ENCODE results near the gene DYNC1I1.

DYNC1I1 gene

GRCh38 chr7:95861041-95861440, 88.7 kb downstream of the DYNC1I1 start:
- no peak for DNase-seq (ENCODE audit: low read depth)

GRCh38 chr7:95863623-95864022, 91.3 kb downstream of the DYNC1I1 start:
- DNase-seq (ENCODE audit: low read depth), result no peak

DNA sequence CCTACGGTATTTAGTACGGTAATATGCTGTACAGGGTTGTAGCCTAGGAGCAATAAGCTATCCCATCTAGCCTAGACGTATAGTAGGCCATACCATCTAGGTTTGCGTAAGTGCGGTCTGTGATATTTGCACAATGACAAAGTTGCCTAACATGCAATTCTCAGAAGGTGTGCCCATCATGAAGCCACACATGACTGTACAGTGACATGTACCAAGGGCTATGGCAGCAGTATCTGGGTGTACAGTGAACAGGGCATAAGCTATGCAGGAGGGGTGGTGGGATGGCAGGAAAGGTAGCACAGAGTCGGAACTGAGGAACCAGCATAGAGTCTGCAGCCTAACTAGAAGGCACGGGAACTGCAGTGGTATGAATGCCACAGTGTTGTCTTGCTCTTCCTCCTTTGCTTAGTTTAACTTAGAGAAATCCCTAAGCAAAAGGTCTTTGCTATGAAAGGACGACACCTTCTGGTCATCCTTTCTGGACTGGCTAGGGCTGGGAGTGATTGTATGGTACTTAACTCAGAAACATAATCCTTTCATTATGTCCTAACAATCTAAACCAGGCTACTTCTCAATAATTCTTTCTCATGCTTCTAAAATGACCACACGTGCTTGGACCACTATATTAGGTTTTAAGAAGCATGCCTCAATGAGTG, 93.5 kb downstream of the DYNC1I1 start:
- DNase-seq (ENCODE audit: low read depth), result no peak

DNA sequence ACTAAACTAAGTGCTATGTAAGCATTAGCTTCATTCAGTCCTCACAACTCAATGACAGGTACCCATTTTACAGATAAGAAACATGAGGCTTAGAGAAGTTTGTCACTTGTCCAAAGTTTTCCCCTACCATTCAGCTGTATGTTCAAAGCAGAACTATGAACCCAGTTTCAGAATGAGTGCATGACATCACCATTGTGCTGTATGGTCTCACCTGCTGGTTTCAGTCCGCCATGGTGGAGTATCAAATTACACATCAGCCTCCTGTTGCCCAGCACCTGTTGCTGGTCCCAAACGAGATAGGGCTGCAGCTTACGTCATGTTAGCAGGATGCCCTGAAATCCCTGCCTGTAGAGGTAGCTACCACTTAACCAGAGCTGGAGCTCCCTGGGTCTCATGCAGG, 95.0 kb downstream of the DYNC1I1 start:
- no peak for DNase-seq (ENCODE audit: low read depth)

DNA sequence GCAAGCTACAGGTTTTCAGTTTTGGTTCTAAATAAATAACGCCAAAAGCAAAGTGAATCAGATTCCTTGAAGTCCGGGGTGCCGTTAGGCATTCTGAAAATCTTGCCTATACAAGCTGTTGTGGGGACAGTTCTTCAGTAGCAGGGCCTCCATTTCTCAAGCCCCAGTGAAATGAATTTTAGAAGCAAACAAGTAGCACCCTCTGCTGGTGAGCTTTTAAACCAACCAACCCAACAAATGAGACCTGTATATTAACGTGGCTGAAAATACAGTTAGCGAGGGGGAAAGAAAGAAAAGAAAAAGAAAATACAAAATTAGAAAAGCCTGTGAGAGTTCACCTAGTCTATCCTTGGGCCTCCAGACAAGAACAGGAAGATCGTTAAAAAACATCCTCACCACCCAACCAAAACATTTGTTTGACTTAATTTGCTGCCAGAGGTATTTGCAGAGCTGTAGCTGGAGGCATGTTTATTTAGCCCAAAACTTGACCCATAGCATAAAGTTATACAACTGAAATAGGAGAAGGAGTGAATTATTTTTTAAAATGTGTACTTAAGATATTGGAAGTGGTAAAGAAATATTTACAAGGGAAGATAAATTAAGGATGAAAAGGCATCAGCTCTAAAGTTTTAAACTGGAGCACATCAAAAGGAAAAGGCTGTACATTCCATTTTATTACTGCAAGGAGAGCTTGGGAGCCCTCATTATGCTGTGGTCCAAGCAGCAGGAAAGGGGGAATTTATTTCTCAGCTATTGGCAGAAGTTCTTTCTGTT, 98.9 kb downstream of the DYNC1I1 start:
- no peak for DNase-seq (ENCODE audit: low read depth)

GRCh38 chr7:95871896-95872295, 99.5 kb downstream of the DYNC1I1 start:
- DNase-seq (ENCODE audit: low read depth), result no peak

DNA sequence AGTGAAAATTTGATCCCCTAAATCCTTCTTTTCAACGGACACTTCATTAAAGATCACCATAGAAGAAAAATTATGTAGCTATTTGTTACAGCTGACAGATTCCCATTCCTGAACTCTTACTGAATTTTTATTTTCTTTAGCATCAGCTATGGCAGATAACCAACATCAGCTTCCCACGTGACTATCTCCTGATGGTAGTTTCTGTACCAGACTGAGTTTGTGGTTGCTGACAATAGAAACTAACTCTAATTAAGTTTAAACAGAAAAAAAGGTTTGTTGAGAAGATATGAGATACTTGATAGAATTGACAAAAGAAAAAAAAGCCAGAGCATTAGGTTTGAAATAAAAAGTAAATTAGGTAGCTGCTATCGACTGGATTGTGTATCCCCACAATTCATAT, 101.8 kb downstream of the DYNC1I1 start:
- DNase-seq (ENCODE audit: low read depth), result no peak

GRCh38 chr7:95874541-95875265, 102.3 kb downstream of the DYNC1I1 start:
- DNase-seq (ENCODE audit: low read depth), result no peak

DNA sequence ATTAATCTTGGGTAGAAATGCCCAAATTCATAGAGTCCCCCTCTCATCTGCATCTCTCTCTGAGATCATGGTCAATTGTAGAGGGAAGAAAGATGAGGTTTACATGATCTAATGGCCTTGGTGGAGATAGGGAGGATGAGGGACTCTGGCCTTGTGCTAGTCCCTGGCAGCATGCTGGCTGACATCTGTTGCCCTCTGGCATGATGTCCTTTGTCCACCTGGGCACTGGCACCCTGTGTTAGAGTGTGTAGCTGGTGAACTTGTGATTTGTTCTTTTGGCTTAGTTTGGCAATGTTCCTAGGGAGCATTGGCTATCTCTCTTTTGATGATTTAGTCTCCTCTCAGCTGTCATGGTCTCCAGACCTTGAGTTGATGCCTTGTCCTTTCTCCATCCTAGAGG, 103.2 kb downstream of the DYNC1I1 start:
- no peak for DNase-seq (ENCODE audit: low read depth)

DNA sequence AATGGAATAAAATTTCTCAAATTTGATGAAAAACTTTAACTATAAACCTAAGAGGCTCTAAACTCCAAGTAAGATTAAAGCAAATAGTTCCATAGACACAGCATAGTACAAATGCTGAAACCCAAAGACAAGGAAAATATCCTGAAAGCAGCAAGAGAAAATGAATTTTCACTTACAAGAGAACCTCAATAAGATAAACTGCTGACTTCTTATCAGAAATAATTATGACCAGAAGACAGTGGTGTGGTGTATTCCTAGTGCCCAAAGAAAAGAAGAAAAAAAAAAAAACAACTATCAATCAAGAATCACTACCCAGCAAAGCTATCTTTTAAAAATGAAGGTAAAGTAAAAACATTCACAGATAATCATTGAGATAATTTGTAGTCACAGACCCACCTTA, 106.3 kb downstream of the DYNC1I1 start:
- no peak for DNase-seq (ENCODE audit: low read depth)

DNA sequence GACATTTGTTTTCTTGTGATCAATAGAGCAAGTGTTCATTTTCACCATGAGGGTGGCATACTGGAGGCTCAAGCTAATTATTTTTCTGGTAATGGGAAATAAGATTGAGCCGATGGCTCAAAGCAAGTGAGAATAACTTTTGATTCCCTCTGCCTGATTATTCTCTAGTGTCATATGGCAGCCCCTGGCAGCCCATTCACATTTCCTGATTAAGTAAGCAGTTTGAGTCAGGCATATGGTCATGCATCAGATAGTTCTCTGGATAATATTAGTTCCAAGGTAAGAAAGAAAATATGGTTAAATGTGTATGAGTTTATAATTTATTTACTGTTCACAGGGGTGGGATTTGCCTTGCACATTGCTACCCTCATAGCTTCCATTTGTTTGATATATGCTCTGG, 109.2 kb downstream of the DYNC1I1 start:
- no peak for DNase-seq (ENCODE audit: low read depth)

DNA sequence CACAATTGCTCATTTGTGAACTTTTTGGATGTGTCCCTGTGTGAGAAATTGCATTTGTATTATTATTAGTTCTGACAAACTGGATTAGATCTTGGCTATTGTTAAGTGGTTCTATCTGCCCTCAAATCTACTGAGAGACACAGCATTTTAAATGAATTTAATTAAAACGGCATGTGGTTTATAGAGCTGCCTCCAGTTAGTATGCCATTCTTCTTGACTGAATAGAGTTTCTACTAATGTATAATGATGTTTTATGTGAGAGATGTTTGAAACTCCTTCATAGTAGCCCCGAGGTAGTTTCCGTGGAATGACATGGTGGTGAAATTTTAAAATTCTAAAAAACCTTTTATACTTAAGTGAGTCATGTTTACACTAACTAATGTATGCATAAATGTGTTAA, 110.9 kb downstream of the DYNC1I1 start:
- DNase-seq (ENCODE audit: low read depth), result no peak

DNA sequence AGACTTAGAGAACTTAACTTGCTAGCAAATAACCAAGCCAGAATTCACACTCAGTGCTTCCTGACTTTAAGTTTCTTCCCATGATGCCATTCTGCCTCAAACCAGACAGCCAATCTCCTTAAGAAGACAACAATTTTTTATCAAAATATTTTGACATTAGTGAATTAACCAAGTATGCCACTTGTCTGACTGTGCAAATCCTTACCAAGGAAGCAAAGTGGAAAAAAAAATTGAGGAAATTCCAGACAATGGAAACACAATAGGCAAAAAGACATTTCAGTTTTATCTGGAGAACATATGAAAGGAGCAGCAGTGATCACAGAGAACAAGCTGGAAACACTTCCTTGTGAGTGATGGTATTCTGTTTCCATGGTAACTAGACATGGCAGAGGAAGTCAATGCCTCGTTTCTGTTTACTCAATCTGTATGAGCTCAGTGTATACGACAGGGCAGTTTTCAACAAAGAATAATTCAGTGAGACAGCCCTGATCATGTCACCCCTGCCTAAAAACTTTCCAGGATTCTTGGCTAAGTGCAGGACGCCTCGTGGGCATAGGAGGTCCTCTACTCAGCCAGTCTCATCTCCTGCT, 114.2 kb downstream of the DYNC1I1 start:
- DNase-seq (ENCODE audit: low read depth), result no peak

DNA sequence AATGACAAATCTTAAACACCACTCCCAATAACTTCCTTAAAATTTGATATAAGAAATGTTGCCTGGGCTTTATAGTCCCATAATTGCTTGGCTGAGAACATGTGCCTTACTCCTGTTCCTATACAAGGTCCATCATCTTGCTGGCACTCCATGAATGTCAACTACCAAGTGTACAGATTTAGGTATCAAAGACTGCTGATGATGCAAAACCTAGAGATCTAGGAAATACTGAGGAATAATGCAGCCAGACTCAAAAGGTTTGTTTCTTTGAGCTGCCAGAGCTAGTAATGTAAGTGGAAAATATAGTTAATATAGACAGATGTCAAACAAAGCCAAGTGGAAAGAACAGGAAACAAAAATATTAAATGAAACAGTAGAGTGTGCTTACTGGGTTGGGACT, 121.1 kb downstream of the DYNC1I1 start:
- DNase-seq (ENCODE audit: low read depth), result no peak

- no peak for DNase-seq (ENCODE audit: low read depth)
Measured at GRCh38 chr7:95897557-95898251, 125.3 kb downstream of the DYNC1I1 start.

DNA sequence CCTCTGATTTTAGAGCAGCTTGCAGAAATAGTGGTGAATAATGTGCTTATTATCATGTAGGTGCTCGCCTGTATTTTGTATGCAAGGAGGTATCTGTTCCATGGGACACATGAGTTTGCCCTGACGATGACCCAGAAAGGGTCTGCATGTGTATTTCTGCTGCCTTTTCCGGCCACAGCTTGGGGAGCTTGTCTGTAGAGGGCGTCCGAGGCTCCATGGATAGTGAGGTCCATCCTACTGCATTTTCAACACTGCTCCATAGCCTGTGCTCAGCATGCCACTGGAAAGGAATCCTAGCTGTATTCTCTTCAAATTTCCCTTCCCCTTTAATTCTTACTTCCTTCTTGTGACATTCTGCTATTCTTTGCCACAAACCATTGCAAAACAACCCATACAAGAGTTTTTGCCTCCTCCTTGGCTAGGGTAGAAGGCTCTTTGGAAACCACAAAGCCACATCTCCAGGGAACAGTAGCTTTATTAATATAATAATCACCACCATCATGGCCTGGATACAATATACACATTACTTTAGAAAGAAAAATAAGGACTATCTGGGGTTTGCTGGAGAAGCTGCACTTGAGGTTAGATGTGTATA, 127.7 kb downstream of the DYNC1I1 start:
- DNase-seq (ENCODE audit: low read depth), result no peak

DNA sequence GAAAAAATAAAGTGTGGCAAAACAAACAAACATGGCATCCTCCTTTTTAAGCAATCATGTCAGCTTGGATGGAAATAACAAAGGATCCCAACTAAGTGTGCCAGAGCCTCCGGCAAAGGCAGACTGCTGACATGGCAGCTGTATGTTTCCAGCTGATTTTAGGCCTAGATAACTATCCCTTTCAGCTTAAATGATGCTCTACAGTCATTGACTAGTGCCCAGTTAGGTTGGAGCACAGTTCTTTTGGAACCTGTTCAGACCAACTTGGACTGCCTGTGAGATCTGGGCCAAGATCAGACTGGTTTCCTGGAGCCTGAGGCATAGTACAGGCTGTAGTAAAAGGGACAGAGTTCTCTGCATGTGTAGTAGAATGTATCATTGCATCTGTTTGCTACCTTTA, 128.7 kb downstream of the DYNC1I1 start:
- DNase-seq (ENCODE audit: low read depth), result no peak

- no peak for DNase-seq (ENCODE audit: low read depth)
Measured at GRCh38 chr7:95904099-95904498, 131.7 kb downstream of the DYNC1I1 start.

- no peak for DNase-seq (ENCODE audit: low read depth)
Measured at GRCh38 chr7:95905167-95905566, 132.8 kb downstream of the DYNC1I1 start.

DNA sequence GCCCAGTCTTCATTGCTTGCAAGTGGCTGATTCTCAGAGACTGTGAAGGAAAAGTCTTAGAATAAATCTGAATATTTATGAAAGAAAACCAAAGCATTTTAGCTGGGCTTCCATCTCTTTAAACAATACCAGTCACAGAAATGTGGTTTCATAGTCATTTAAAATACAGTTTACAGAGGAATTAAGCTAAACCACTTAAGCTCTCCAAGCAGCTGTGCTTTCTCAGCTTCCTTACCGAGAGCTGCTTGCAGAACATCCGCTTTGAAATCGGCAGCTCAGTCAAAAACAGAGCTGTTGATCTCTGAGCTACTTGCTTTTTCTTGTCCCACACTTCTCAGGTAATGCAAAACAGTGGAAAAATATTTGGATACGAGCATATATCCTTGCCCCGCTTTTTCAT, 134.5 kb downstream of the DYNC1I1 start:
- DNase-seq (ENCODE audit: low read depth), result no peak

GRCh38 chr7:95907337-95907736, 135.0 kb downstream of the DYNC1I1 start:
- DNase-seq (ENCODE audit: low read depth), result no peak

DNA sequence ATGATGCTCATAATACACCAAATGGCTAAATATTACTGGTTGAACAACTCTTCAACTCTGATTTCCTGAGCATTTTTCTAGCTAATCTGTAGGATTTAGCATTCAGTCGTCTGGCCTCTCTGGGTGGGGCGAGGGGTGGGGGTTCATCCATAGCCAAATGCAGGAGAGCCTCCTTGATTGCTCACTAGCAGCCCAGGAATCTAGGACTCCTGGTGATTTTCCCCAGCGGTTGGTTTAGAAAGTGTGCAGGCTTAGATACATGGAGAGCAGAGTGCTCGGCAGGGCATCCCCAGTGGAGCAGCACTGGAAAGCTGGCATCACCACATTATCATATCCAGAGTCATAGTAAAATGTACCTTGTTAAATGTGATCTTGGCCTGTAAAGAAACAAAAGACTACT, 136.1 kb downstream of the DYNC1I1 start:
- no peak for DNase-seq (ENCODE audit: low read depth)

All from stimulated activated CD4-positive, alpha-beta T cell treated with anti-CD3 and anti-CD28 coated beads, Interleukin-2, amount 100 ng/mL, for 4 hours (primary cell).